Left ventricle myocardium superior (tissue), 1 donor: ENCODE results near the gene STK11. TPM values are rescaled to one million over a fixed set of nuclear protein-coding genes. Genes with fewer than 3 reads are reported as not detected.

Source experiments
- ATAC-seq: fragments of 200-7000 bp; cut with Tn5 transposase; one replicate; pipeline ENCODE4 v1.9.1; 2020; ENCODE audit warnings: mild to moderate bottlenecking, moderate library complexity
- DNase-seq: peaks from one replicate; pipeline ENCODE4 v3.0.0-alpha.2; 2020
- intact Hi-C: fragments of 100-400 bp; cut with micrococcal nuclease; formaldehyde crosslinking; loops from one replicate; pipeline ENCODE4 v1.11.0; 2022
- total RNA-seq: library from RNA; stranded (reverse); fragmentation: NEBNext Ultra II Directional; extraction: Animal tissue kit (Norgen Biotek cat#: 25700); gene quantifications from one replicate; pipeline ENCODE4 v1.2.1, GENCODE V29; 2021
- donor health status: DM: no; HTN: yes; CAD: no; lungs with severe emphysema.

STK11 gene
- total RNA-seq, 1 donor from 2014 or later = 66.2 TPM

GRCh38 chr19:1233115-1233667 lies 27.6 kb downstream of the STK11 start:
- ATAC-seq (no peak), DNase-seq (no peak)
- intact Hi-C loops = no loop called here

- ATAC-seq (no peak), DNase-seq (no peak)
- intact Hi-C loops = no loop called here
Observed at GRCh38 chr19:1234051-1234954, 28.7 kb downstream of the STK11 start.

GRCh38 chr19:1234955-1235380 lies 29.4 kb downstream of the STK11 start:
- intact Hi-C loops = no loop called here
- no peak for ATAC-seq
- no peak for DNase-seq

DNA sequence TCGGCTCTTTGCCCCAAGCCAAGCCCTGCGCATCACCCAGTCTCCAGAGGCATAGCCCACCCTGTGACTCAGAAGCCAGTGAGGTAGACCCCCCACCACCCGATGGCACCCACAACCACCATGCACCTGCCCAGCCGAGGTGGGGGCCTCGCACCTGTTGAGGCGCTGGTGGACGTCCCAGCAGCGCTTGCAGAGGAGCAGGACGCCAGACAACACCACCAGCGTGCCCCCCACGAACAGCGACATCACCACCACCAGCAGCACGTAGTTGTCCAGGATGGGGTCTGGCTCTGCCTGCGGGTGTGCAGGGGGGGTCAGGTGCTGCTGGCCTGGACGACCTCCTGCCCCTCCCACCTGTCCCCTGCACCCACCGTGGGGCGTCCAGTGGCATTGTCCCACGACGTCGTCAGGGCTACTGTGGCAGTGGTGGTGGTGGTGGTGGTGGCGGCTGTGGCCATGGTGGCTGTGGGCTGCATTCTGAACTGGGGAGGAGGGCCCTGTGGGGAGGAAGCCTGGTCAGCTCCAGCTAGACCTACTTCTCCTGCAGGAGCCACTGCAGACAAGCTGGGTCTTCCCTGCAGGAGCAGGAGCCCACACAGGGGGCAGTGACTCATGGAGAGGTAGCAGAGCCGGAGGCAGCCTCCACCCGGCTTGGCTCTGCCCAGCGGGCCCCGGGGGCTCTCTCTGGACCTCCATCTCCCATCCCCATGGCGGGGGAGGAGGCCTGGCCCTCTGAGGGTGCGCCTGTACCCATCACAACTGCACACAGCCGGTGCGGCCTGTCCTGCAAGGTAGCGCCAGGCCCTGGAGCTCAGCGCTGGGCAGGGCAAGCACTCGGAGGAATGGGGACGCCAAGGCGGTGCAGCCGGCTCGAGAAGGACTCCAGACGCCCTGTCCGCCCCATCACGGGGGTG lies 30.3 kb downstream of the STK11 start:
- DNase-seq (no peak), ATAC-seq (no peak)
- intact Hi-C loops = no loop called here

DNA sequence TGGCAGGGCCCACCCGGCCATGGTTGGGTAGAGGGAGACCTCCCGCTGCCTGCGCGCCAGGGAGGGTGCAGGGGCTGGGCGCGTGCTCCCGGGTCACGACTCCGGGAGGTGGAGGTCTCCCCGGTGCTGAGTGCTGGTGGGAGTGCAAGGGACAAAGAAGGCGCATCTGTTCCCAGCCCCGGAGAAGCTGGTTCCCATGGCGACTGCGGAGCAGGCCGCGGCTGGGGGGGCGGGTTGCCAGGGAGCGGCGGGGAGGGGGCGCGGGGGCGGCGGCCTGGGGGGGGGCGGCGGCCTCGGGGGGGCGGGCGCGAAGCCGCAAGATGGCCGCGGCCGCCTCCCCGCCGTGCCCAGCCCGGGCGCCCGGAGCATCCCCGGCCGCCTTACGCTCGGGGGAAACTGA lies 31.0 kb downstream of the STK11 start:
- no peak for DNase-seq
- intact Hi-C loops = no loop called here
- ATAC-seq = no peak

DNA sequence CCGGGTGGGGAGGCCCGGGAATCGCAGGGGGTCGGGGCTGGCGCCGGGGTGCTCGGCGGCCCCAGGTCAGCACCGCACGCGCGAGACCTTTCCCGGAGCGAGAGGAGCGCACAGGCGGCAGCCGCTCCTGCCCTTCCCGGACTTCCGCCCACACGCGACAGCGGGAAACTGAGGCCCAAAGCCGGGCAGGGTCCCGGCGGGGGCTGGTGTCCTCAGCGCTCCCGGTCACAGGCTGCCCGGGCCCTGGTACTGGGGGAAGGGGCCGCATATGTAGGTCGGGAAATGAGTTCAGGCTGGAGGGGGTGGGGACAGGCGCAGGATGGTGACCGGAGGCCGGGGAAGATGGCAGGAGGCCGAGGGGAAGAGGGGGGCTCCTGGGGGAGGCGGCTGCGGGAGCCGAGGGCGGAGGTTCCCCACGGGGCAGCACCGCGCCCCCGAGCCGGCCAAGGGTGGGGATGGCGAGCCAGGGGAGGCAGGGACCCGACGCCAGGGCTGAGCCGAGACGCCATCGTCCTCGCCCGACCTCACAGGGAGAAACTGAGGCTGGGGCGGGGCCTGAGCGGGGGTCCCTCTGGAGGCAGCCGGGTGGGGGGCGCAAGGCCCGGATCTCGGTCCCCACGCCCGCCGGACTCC lies 31.6 kb downstream of the STK11 start:
- intact Hi-C loops = no loop called here
- DNase-seq (peak; percentile 62), ATAC-seq (no peak)

- intact Hi-C loops = no loop called here
- DNase-seq (peak; percentile 76), ATAC-seq (no peak)
Observed at GRCh38 chr19:1237754-1238368, 32.3 kb downstream of the STK11 start, which contains the start of gene CBARP. Gene CBARP (minus strand): TSS chr19:1238005. CDS start chr19:1236100, 1,905 bp downstream.

GRCh38 chr19:1238369-1239303 lies 33.1 kb downstream of the STK11 start:
- intact Hi-C loops = no loop called here
- ATAC-seq = no peak
- DNase-seq = no peak

GRCh38 chr19:1239420-1239795 lies 33.8 kb downstream of the STK11 start:
- DNase-seq = no peak
- intact Hi-C loops = no loop called here
- no peak for ATAC-seq

GRCh38 chr19:1239796-1240737 lies 34.5 kb downstream of the STK11 start:
- intact Hi-C loops = no loop called here
- ATAC-seq (peak; percentile 47), DNase-seq (peak; percentile 96)

DNA sequence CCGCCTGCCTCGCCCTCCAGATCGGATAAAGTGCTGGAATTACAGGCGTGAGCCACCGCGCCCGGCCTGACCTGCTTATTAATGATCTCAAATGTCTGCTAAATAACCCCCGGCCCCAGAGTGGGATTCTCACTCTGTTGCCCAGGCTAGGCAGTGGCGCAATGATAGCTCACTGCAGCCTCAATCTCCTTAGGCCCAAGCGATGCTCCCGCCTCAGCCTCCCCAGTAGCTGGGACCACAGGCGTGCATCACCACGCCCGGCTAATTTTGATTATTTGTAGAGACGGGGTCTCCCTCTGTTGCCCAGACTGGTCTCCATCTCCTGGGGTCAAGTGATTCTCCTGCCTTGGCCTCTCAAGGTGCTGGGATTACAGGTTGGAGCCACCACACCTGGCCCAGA lies 35.3 kb downstream of the STK11 start:
- no peak for DNase-seq
- intact Hi-C loops = no loop called here
- ATAC-seq = no peak

DNA sequence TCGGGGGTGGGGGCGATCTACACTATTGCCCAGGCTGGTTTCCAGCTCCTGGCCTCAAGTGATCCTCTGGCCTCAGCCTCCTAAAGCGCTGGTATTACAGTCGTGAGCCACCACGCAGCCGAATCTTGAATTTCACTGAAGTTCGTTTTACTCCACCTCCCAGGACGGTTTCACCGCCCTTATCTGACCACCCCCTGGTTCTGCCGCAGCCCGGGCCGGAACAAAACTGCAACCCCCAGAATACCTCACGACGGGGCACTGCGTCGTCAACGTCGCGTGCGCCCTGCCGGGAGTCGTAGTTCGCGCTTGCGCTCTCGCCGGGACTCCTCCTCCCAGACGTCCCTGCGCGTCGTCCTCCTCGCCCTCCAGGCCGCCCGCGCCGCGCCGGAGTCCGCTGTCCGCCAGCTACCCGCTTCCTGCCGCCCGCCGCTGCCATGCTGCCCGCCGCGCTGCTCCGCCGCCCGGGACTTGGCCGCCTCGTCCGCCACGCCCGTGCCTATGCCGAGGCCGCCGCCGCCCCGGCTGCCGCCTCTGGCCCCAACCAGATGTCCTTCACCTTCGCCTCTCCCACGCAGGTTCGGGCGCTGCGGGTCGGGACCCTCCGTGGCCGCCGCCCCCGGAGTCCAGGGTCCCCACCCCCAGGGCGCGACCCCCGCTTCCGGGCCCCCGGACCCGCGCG lies 36.0 kb downstream of the STK11 start, which contains the start of gene ATP5F1D:
Gene ATP5F1D, plus strand, starts transcription at position 335 of the 679 bp plus-strand sequence. Its CDS starts 100 bp downstream, at position 435.
- intact Hi-C loops = no loop called here
- peak; percentile 98 for DNase-seq

GRCh38 chr19:1243768-1244692 lies 38.5 kb downstream of the STK11 start:
- ATAC-seq = peak; percentile 44
- intact Hi-C loops = no loop called here
- DNase-seq = peak; percentile 94

More for the DNA sequence above, 36.0 kb downstream of the STK11 start, which contains the start of gene ATP5F1D:
- peak; percentile 52 for ATAC-seq

GRCh38 chr19:1244693-1245451 lies 39.3 kb downstream of the STK11 start:
- DNase-seq (peak; percentile 93), ATAC-seq (peak; percentile 38)
- intact Hi-C loops = no loop called here
